ENCODE results near the gene CYP4F12. TPM values are rescaled to one million over a fixed set of nuclear protein-coding genes. Genes with fewer than 3 reads are reported as not detected.

CYP4F12 gene
- total and polyA plus RNA-seq, 2 donors (not counting 1 experiment from before 2014, with no cell fraction given): not detected

DNA sequence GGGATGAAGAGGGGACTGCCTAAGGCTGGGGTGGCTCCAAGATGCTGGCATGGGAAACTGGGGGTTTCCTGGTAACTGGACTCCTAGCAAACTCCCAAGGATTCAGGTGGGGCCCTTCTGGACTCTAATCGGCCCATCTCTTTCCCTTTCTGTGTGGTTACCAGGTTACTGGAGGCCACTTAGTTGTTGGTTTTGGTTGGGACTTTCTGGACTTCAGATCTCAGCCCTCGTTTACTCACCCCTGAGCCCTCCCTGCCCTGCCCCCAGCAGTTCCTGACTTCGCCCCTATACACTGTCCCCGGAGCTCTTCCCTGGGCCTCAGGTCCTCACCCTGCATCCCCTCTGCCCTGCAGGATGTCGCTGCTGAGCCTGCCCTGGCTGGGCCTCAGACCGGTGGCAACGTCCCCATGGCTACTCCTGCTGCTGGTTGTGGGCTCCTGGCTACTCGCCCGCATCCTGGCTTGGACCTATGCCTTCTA, 328 bp downstream of the CYP4F12 start:
- no peaks in the 10 kb centered on the region for H3K79me2 ChIP-seq (ENCODE audit: control insufficient read depth, insufficient read depth, low read length)
- H3K27me3 ChIP-seq (replicated peaks in 1 of 4; ENCODE audit: control extremely low read depth in 1 of 4, control insufficient read depth in 3 of 4, insufficient read depth in 4 of 4, low read length in 3 of 4): peaks cover 0 to 11% (median 0%) of the 10 kb centered on the region in 4 experiments
- no peaks in the 10 kb centered on the region for H3K36me3 ChIP-seq (replicated peaks in 1 of 2; ENCODE audit: control extremely low read depth in 1 of 2, control insufficient read depth in 1 of 2, extremely low read depth in 1 of 2, insufficient read depth in 2 of 2, low read length in 1 of 2)
- ATAC-seq (ENCODE audit: low read depth) (no peak), DNase-seq (no peak)
- H3K4me3 ChIP-seq (ENCODE audit: control extremely low read depth in 1 of 5, extremely low read depth in 1 of 5, insufficient read depth in 1 of 5, low read depth in 2 of 5, low read length in 4 of 5): no peak overlapping the region
- Mint-ChIP-seq H3K4me3 (no peak overlapping the region), H3K9me3 (ENCODE audit: insufficient read depth) (no peaks in the 10 kb centered on the region), H3K4me1 (no peaks in the 10 kb centered on the region), H3K27me3 (peaks cover 8% of the 10 kb centered on the region), H3K27ac (no peak overlapping the region)
- H3K9ac ChIP-seq (ENCODE audit: low read length): no peak overlapping the region
- intact Hi-C loops (cut with micrococcal nuclease): no loop called here
- no peaks in the 10 kb centered on the region for H4K20me1 ChIP-seq (ENCODE audit: control insufficient read depth, insufficient read depth, low read length, poor library complexity, severe bottlenecking)
- H3K27ac ChIP-seq (ENCODE audit: low read length in 2 of 2): no peak overlapping the region
- no peak overlapping the region for H3K4me2 ChIP-seq (replicated peaks; ENCODE audit: low read depth, low read length, poor library complexity, severe bottlenecking)
- CTCF ChIA-PET: no interaction called here
- POLR2A ChIA-PET: no interaction called here
- WGBS (ENCODE audit: insufficient coverage): 44% methylated on average over 8 of the region's 9 CpGs
- no peaks in the 10 kb centered on the region for H3K4me1 ChIP-seq (ENCODE audit: control insufficient read depth in 2 of 2, insufficient read depth in 2 of 2, low read length in 2 of 2)
- no peak for TF ChIP-seq EZH2 (IDR thresholded peaks at IDR 0.05; ENCODE audit: borderline replicate concordance, insufficient read depth, low read depth, low read length, poor library complexity, severe bottlenecking)
- H2AFZ ChIP-seq (ENCODE audit: insufficient read depth, low read depth, low read length, poor library complexity, severe bottlenecking): no peak overlapping the region
- H3K9me3 ChIP-seq (ENCODE audit: control extremely low read depth in 1 of 3, control insufficient read depth in 2 of 3, insufficient read depth in 1 of 3, low read length in 2 of 3): no peaks in the 10 kb centered on the region

DNA sequence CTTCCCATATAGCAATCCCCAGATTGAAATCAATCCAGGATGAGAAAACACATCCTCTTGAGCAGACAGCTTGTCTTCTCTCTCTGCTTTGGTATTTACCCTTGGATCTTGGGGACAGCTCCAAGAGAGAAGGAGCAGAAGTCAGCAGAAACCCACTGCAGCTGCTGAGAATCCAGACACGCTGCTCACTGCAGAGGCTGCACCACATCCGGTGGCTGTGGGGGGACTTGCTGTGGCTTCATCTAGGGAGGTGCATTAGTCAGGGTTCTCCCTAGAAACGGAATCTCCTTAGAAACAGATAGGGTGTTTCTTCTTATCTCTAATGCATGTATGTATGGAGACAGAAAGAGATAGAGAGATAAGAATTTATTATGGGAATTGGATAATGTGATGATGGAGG, 2.7 kb downstream of the CYP4F12 start:
- WGBS (ENCODE audit: insufficient coverage): no CpG with 5 or more reads among the region's 3 CpGs
- peaks cover 2% of the 10 kb centered on the region for H3K9me3 Mint-ChIP-seq (ENCODE audit: insufficient read depth)
- Histone ChIP-seq H3K9me3 (ENCODE audit: control extremely low read depth in 1 of 3, control insufficient read depth in 2 of 3, insufficient read depth in 1 of 3, low read length in 2 of 3) (peaks cover 0 to 3% (median 0%) of the 10 kb centered on the region in 3 donors), H3K4me2 (replicated peaks; ENCODE audit: low read depth, low read length, poor library complexity, severe bottlenecking) (no peak overlapping the region), H3K4me3 (ENCODE audit: control extremely low read depth in 1 of 5, extremely low read depth in 1 of 5, insufficient read depth in 1 of 5, low read depth in 2 of 5, low read length in 4 of 5) (no peak overlapping the region), H4K20me1 (ENCODE audit: control insufficient read depth, insufficient read depth, low read length, poor library complexity, severe bottlenecking) (no peaks in the 10 kb centered on the region), H3K79me2 (ENCODE audit: control insufficient read depth, insufficient read depth, low read length) (no peaks in the 10 kb centered on the region), H3K27ac (ENCODE audit: low read length in 2 of 2) (no peak overlapping the region), H3K27me3 (replicated peaks in 1 of 4; ENCODE audit: control extremely low read depth in 1 of 4, control insufficient read depth in 3 of 4, insufficient read depth in 4 of 4, low read length in 3 of 4) (peaks cover 0 to 17% (median 0%) of the 10 kb centered on the region in 4 experiments), H2AFZ (ENCODE audit: insufficient read depth, low read depth, low read length, poor library complexity, severe bottlenecking) (no peak overlapping the region), H3K9ac (ENCODE audit: low read length) (no peak overlapping the region), H3K36me3 (replicated peaks in 1 of 2; ENCODE audit: control extremely low read depth in 1 of 2, control insufficient read depth in 1 of 2, extremely low read depth in 1 of 2, insufficient read depth in 2 of 2, low read length in 1 of 2) (no peaks in the 10 kb centered on the region), H3K4me1 (ENCODE audit: control insufficient read depth in 2 of 2, insufficient read depth in 2 of 2, low read length in 2 of 2) (no peaks in the 10 kb centered on the region)
- H3K4me1 Mint-ChIP-seq: no peaks in the 10 kb centered on the region
- ChIA-PET POLR2A (no interaction called here), CTCF (no interaction called here)
- no peak for ATAC-seq (ENCODE audit: low read depth)
- DNase-seq: no peak
- intact Hi-C loops (cut with micrococcal nuclease): no loop called here
- no peak for TF ChIP-seq EZH2 (IDR thresholded peaks at IDR 0.05; ENCODE audit: borderline replicate concordance, insufficient read depth, low read depth, low read length, poor library complexity, severe bottlenecking)
- TF ChIP-seq, protein P1, sequence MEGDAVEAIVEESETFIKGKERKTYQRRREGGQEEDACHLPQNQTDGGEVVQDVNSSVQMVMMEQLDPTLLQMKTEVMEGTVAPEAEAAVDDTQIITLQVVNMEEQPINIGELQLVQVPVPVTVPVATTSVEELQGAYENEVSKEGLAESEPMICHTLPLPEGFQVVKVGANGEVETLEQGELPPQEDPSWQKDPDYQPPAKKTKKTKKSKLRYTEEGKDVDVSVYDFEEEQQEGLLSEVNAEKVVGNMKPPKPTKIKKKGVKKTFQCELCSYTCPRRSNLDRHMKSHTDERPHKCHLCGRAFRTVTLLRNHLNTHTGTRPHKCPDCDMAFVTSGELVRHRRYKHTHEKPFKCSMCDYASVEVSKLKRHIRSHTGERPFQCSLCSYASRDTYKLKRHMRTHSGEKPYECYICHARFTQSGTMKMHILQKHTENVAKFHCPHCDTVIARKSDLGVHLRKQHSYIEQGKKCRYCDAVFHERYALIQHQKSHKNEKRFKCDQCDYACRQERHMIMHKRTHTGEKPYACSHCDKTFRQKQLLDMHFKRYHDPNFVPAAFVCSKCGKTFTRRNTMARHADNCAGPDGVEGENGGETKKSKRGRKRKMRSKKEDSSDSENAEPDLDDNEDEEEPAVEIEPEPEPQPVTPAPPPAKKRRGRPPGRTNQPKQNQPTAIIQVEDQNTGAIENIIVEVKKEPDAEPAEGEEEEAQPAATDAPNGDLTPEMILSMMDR (IDR thresholded peaks at IDR 0.05): no peak
- H3K4me3 Mint-ChIP-seq: no peak overlapping the region
- H3K27me3 Mint-ChIP-seq: peaks cover 13% of the 10 kb centered on the region
- no peak overlapping the region for H3K27ac Mint-ChIP-seq
